COLO668 (cell line): ENCODE data around the gene KCNN1.
A peak's percentile ranks its signal among the peaks of the same experiment; 100 is the strongest.
"Not testable (repeated sequence)": the region's sequence is repeated elsewhere in the genome, so short reads cannot be mapped to it uniquely, and the experiment has no call there.

Source experiments
- DNase-seq: peaks from one replicate; lab custom pipeline; 2025; ENCODE audit not compliant: unreplicated experiment; lab: John Stamatoyannopoulos, UW

Gene KCNN1

DNA sequence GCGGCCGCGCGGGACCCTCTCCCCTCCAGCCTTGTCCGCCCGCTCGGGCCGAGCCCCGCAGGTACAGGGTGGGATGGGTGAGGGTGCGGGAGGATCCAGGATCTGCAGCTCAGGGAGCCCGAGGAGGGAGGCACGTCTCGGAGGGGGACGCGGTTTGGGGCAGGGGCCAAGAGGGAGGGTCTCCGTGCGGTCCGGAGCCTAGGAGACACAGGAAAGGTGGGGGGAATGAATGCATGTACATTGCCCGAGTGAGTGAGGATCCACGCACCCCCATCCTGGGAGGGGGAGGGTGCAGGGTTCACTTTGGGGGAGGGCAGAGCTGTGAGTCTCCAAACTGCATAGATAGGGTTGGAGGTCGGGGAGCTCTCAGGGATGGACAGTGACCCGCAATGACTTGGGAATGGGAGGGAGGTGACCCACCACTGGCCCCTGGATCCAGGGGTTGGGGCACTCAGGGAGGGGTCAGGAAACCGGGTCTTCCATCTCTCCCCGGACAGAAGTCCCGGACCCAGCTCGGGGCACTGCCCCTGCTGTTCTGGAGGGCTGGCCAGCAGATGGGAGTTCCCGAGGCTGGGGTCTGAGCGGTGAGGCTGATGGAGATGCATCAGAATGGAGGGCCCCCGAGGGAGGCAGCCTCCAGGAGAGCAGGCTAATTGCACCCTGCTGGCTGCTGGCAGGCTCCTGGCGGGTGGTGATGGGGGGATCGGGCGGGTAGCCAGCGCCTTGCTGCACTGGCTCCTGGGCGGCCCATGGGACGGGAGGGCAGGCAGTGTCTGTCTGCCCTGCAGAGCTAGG lies 547 bp downstream of the KCNN1 start:
- DNase-seq = no peak

DNA sequence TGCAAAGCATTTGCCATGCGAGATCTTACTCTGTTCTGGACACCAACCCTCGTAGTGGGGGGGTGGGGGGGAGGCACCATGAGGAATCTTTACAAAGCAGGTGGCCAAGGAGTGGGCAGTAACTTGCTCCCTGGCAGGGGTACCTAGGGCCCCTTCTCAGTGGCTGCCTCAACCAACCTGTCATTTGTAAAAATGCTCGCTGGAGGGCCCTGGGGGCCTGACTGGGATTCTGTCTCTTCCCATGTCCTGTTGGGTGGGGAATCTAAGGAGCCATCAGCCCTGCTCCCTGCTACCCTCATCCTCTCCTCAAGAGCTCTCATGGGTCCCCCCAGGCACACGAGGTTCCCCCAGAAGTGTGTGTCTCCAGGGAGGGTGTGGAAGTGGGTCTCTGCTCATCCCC lies 1.5 kb downstream of the KCNN1 start:
- DNase-seq = no peak

DNA sequence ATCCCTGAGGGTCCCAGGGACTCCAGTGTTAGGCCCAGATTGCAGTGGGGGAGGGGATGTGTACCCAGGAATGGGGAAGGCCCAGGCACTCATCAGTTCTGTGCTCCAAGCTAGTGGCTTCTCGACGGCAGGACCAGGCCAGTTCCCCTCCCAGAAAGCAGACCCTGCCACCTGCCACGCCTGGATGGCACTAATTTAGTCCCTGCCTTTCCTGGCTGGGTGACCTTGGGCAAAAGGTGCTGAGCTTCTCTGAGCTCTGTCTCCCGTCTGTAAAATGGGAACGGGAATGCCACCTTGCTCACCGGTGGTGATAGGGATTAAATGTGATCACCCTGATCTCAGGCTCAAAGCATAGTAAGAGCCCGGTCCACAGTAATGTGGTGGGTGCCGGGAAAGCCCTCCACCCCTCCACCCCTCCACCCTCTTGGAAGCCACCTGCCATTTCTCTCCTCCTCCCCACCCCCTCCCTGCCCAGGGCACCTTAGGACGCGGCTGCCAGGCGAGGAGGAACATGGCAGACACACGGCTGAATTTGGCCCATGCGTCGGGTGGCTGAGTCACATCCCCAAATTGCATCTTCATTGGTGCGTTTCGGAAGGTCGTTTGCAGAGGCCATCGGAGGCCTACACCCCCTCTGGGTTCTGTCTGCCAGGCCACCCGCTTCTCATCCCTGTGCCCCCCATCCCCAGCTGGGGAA lies 2.3 kb downstream of the KCNN1 start:
- no peak for DNase-seq

DNA sequence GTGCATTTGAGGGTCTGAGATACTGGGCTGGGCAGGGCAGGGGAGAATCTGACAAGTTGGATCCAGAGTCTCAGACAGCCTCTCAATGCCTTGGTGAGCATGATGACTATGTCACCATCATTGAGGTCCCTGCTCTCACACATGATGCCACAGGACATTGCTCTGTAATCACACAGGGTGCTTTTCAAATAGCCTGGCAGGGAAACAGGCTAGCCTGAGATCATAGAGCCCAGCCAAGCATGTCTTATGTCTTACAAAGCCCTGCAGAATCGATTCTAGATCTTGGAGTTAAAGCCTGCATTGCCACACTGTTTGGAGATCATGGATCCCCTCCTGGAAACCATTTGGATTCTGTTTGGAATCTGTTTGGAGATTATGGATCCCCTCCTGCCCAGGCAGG lies 5.3 kb downstream of the KCNN1 start:
- DNase-seq = no peak

DNA sequence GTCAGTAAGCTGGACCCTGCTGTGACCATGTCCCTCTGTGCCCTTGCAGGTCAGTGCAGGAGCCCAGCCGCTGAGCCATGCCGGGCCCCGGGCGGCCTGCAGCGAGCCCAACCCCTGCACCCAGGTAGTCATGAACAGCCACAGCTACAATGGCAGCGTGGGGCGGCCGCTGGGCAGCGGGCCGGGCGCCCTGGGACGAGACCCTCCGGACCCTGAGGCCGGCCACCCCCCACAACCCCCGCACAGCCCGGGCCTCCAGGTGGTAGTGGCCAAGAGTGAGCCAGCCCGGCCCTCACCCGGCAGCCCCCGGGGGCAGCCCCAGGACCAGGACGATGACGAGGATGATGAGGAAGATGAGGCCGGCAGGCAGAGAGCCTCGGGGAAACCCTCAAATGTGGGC lies 6.9 kb downstream of the KCNN1 start:
- DNase-seq = no peak

DNA sequence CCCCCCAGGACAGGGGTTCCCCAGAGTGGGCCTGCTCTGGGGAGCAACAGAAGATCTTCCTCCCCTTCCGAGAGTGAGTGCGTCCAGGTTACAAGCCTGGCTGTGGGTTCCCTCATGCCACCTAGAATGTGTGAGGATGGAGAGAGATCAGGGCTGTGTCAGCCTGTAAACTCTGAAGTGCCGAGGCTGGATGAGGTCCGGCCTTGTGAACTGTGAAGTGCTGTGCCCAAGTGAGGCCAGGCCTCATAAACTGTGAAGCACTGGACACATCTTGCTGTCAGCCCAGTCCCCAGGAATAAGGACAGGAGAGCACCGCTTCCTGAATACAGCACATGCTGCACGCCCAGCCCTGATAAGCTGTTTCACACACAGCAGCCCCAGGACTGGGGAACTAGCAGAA lies 7.6 kb downstream of the KCNN1 start:
- no peak for DNase-seq

DNA sequence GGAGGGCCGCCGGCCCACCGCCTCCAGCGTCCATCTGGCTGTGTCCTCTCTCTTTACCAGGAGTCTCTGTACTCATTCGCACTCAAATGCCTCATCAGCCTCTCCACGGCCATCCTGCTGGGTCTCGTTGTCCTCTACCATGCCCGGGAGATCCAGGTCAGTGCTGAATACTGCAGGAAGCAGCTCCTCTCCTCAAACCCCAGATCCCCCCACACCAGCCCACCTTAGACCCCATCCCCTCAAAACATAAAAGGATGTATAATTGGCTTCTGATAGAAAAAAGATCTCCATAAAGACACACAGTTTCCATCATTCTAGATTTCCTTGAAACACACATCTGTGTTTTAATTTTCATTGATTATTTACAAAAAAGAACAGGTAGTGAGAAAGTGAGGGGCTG lies 8.1 kb downstream of the KCNN1 start:
- DNase-seq = no peak

DNA sequence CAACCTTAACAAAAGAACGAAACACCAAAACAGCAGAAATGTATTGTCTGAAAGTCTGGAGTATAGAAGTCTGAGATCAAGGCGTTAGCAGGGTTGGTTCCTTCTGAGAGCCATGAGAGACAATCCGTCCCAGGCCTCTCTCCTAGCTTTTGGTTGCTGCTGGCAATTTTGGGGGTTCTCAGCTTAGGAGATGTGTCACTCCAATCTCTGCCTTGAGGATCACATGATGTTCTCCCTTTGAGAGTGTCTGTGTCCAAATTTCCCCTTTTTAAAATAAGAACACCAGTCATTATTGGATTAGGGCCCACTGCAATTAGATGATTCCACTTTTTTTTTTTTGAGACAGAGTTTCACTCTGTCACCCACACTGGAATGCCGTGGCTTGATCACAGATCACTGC lies 10.1 kb downstream of the KCNN1 start:
- no peak for DNase-seq

DNA sequence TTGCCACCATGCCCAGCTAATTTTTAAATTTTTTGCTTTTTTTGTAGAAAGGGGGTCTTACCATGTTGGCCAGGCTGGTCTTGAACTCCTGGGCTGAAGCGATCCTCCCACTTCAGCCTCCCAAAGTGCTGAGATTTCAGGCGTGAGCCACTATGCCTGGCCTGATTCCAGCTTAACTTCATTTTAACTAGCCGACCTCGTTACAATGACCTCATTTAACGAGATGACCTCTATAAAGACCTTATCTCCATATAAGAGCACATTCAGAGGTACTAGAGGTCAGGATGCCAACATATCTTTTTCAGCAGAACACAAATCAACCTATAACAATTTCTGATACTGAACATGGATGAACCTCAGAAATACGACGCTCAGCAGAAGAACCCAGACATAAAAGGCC lies 10.6 kb downstream of the KCNN1 start:
- no peak for DNase-seq

DNA sequence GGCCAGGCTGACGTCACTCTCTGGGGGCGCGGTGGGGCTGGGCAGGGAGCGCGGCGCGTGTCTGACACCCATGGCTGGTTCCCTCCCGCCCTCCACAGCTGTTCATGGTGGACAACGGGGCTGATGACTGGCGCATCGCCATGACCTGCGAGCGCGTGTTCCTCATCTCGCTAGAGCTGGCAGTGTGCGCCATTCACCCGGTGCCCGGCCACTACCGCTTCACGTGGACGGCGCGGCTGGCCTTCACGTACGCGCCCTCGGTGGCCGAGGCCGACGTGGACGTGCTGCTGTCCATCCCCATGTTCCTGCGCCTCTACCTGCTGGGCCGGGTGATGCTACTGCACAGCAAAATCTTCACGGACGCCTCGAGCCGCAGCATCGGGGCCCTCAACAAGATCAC lies 14.7 kb downstream of the KCNN1 start:
- DNase-seq = no peak

DNA sequence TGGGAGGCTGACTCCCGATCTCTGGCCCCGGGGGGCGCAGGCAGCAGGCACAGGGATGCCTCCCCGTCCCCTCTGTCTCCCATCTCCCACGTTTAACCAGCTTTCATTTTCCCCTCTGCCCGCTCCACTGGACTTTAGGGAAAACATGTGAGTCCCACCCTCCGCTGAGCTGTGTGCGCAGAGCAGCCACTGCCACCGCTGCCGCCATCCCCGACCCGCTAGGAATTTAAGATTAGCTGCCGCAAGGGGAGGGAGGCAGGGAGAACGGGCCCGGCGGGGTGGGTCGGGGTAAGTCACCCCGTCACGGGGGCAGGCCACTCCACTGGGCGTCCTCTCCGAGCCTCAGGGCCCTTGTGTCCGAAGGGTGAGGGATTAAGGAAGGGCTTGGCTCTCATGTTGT lies 15.5 kb downstream of the KCNN1 start:
- no peak for DNase-seq

DNA sequence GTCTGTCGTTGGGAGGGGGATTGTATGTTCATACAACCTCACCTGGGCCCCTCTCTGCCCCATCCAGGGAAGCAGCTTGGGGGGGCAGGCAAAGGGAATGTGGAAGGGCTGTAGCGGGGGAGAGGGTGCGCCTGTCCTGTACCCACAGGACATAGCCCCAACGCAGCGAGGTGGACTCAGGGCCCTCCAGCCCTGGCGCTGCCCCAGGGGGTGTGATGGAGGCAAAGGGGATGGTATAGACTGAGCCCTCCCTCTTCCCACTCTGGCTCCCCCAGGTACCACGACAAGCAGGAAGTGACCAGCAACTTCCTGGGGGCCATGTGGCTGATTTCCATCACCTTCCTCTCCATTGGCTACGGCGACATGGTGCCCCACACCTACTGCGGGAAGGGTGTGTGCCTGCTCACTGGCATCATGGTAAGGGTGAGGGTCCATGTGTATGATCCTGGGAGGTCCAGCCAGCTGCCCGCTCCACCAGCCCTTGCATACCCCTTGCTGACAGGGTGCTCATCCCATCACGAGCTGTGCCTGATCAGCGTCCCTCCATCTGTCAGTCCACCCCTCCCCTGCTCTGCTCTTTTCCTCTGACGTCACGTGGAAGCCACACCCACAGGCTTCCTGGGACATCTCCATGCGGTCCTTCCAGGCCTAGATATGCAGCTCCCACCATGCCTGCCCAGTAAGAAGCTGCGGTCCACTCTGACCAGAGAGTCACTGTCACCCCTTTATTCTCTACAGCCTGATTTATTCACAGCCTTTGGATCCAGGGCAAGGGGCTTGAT lies 18.3 kb downstream of the KCNN1 start:
- DNase-seq = peak; percentile 5

DNA sequence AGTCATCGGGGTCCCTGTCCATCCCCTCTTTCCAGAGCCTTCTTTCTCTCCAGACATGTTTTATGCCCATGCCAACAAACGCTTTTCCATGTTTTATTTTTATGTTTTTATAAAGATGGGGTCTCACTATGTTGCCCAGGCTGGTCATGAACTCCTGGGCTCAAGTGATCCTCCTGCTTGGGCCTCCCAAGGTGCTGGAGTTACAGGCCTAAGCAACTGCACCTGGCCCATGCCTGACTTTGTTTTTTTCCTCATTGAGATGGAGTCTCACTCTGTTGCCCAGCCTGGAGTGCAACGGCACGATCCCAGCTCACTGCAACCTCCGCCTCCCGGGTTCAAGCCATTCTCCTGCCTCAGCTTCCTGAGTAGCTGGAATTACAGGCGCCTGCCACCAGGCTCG lies 19.7 kb downstream of the KCNN1 start:
- DNase-seq = not testable (repeated sequence)

DNA sequence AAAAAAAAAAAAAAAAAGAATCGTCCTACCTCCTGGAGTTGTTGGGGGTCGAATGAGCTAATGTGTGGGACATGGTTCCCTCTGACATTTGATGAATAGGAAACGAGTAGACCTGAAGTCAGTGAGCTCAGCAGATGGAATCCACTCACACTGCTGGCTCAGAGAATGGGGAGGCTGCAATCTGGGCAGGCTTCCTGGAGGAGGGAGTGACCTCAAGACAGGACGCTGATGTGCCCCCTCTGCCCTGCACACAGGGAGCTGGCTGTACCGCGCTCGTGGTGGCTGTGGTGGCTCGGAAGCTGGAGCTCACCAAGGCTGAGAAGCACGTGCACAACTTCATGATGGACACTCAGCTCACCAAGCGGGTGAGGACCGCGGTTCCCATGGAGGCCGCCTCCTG lies 21.3 kb downstream of the KCNN1 start:
- no peak for DNase-seq

DNA sequence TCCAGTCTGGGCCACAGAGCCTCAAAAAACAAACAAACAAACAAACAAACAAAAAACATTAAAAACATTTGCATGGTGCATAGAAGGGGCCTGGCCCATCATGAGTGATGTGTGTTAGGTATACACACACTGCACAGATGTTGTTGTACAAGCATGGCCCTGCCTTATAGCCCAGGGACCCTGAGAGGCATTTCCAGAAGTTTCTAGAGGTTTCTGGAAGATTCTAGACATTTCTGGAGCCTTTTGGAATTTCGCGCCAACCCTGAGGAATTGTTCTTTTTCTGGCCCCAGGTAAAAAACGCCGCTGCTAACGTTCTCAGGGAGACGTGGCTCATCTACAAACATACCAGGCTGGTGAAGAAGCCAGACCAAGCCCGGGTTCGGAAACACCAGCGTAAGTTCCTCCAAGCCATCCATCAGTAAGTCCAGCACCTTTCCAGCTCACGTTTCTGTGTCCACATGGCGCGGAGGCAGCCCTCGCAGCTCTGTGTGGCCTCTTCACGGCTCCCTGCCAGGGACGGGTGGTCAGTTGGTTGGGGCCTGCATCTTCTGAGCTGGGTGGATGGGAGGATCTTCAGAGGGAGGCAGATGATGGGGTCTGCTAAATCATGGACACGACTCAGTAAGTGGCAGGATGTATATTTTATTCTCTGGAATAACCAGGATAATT lies 22.7 kb downstream of the KCNN1 start:
- no peak for DNase-seq

DNA sequence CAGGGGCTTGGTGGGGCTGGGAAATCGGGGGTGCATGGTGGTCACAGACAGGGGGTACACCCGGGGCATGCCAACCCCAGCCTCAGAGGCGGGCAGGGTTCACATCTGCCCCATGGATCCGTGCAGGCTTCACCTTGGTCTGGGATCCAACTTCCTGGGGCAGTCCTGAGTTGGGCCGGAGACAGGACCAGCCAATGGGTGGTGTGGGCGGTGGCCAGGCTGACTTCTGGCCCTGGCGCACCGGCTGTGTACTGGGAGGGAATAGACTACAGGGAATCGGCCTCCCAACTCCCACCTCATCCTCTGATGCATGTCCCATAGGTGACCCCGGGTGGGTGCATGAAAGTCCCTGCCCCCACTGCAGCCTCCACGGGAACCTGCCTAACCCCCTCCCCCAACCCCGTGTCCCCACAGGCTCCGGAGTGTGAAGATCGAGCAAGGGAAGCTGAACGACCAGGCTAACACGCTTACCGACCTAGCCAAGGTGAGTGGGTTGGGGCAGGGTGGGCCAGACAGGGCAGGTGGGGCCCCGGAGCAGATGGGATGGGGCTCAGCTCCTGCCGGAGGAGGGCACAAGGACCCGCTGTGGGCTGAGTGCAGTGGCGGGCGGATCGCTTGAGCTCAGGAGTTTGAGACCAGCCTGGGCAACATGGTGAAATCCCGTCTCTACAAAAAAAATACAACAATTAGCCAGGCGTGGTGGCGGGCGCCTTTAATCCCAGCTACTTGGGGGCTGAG lies 26.3 kb downstream of the KCNN1 start:
- DNase-seq = no peak

DNA sequence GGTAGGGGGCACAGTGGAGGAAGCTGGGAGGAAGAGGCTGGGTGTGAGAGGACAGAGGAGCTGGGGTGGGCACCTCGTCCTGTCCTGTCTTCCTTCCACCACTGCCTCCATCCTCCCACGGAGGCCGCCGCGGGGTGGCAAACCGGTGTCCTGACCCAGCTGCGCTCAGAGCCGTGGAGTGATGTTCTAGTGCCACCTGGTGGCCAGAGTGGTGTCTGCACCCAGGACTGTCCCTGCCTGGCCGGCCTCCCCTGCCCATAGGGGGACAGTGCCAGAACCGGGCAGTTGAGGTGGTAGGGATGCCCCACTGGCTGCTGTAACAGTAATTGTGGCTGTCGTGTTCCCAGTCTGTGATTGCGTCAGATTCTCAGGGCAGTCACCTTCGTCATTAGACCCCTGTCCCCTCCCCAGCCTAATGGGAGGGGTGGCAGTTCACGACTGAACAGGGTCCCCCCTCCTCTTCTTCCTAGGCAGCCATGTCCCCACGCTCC lies 30.0 kb downstream of the KCNN1 start:
- DNase-seq = peak; percentile 81

DNA sequence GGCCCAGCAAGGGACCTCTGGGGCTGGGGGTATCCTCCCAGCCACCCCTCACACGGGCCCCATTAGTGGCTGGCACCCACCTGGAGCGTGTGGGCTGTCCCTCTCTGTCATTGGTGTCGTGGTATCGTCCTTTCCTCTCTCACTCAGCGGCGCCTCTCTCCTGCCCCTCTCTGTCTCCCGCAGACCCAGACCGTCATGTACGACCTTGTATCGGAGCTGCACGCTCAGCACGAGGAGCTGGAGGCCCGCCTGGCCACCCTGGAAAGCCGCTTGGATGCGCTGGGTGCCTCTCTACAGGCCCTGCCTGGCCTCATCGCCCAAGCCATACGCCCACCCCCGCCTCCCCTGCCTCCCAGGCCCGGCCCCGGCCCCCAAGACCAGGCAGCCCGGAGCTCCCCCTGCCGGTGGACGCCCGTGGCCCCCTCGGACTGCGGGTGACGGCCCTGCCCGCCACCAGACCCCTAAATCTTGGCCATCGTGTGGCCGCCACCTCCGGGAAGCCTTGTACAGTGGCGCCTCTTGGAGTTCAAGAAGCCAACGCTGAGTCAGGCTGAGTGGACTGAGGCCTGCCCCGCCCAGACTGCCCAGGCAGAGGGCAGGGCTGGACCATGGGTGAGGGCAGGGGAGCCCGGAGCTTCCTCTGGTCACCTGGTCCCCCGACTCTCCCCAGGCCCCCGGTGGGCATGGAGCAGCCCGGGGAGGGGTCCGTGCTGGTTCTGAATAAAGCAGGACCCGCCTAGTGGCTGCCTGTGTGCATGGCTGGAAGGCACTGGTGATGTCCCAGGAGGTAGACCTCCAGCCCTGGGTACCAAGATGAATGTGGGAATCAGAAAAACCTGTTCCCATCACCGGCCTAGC lies 31.3 kb downstream of the KCNN1 start:
- DNase-seq = peak; percentile 10

DNA sequence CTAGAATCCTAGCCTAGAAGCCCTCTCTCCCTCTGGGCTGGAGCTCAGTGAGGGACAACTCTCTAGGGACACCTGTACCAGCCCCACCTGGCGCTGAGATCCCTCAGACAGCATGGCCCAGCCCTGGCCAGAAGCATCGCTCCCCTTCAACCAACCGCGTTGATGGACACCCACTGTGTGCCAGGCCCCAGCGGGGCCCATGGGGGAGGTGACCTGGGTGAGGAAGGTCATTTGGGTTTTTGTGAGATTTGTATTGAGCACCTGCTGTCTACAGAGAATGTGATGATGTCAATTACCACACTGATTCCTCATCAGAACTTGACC lies 31.9 kb downstream of the KCNN1 start:
- no peak for DNase-seq
